ENCODE results near the gene CYB561. TPM values are rescaled to one million over a fixed set of nuclear protein-coding genes. Genes with fewer than 3 reads are reported as not detected.

The CYB561 gene
- total RNA-seq, 1 experiment from 2014 or later: 35.1 TPM

DNA sequence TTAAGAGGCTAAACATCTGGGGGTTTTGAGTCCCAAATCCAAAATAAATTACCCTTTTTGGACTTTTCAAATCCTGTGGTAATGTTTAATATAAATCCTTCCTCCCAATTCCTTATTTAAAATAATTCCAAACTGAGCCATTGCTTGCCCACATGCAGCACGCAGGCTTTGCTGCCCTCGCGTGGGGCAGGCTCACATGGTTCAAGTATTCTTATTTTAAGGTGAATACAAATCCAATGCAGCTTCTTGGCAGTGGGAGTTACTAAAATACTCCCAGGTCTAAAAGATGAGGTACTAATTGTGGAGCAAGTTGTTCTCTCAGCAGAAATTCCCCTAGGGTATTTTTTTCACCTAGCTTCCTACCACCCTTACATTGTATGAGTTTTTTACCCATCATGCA, 33.0 kb downstream of the CYB561 start (continued):
- TF ChIP-seq, protein P1, sequence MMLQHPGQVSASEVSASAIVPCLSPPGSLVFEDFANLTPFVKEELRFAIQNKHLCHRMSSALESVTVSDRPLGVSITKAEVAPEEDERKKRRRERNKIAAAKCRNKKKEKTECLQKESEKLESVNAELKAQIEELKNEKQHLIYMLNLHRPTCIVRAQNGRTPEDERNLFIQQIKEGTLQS (CRISPR knock-in tag; conservative IDR thresholded peaks at IDR 0.05): no peak
- TF ChIP-seq IRF2 (CRISPR knock-in tag; IDR thresholded peaks at IDR 0.05; ENCODE audit: borderline replicate concordance, low read depth): no peak
- TF ChIP-seq ZNF416 (CRISPR knock-in tag; IDR thresholded peaks at IDR 0.05): no peak
- TF ChIP-seq, protein P2, sequence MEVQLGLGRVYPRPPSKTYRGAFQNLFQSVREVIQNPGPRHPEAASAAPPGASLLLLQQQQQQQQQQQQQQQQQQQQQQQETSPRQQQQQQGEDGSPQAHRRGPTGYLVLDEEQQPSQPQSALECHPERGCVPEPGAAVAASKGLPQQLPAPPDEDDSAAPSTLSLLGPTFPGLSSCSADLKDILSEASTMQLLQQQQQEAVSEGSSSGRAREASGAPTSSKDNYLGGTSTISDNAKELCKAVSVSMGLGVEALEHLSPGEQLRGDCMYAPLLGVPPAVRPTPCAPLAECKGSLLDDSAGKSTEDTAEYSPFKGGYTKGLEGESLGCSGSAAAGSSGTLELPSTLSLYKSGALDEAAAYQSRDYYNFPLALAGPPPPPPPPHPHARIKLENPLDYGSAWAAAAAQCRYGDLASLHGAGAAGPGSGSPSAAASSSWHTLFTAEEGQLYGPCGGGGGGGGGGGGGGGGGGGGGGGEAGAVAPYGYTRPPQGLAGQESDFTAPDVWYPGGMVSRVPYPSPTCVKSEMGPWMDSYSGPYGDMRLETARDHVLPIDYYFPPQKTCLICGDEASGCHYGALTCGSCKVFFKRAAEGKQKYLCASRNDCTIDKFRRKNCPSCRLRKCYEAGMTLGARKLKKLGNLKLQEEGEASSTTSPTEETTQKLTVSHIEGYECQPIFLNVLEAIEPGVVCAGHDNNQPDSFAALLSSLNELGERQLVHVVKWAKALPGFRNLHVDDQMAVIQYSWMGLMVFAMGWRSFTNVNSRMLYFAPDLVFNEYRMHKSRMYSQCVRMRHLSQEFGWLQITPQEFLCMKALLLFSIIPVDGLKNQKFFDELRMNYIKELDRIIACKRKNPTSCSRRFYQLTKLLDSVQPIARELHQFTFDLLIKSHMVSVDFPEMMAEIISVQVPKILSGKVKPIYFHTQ (CRISPR knock-in tag; IDR thresholded peaks at IDR 0.05): no peak

DNA sequence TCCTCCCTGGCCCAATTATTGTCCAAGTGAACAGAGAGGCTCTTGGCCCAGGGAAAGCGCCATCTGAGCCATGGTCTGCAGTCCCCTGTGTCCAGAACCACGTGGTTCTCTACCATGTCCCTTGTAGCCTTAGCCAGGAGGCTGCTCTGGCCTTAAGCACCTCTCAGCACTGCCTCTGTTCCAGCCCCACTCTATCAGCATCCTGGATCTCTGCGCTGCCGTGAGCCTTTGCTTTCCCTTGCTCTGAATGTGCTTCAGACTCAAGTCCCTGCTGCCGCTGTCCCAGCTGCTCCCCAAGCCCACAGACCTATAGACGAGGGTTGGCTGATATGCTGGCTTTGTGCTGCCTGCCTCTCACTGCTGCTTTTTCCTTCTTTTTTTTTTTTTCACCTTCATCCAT, 33.9 kb downstream of the CYB561 start:
- Mint-ChIP-seq H3K27ac (no peak overlapping the region), H3K27me3 (ENCODE audit: low read depth) (no peaks in the 10 kb centered on the region), H3K4me3 (no peak overlapping the region), H3K9me3 (no peaks in the 10 kb centered on the region), H3K36me3 (no peaks in the 10 kb centered on the region), H3K4me1 (no peaks in the 10 kb centered on the region)
- ChIA-PET POLR2A (no interaction called here), CTCF (interaction anchor here (2.6 kb wide), 1 partner anchor 14 kb away, joined by 14 read pairs; no protein-coding TSS in a partner anchor)
- DNase-seq (ENCODE audit: low spot score) (no peak), ATAC-seq (no peak)
- no peak for TF ChIP-seq TP53 (CRISPR knock-in tag; IDR thresholded peaks at IDR 0.05)
- no peak for TF ChIP-seq ESRRA (CRISPR knock-in tag; IDR thresholded peaks at IDR 0.05; ENCODE audit: borderline replicate concordance)
- TF ChIP-seq, protein P3, sequence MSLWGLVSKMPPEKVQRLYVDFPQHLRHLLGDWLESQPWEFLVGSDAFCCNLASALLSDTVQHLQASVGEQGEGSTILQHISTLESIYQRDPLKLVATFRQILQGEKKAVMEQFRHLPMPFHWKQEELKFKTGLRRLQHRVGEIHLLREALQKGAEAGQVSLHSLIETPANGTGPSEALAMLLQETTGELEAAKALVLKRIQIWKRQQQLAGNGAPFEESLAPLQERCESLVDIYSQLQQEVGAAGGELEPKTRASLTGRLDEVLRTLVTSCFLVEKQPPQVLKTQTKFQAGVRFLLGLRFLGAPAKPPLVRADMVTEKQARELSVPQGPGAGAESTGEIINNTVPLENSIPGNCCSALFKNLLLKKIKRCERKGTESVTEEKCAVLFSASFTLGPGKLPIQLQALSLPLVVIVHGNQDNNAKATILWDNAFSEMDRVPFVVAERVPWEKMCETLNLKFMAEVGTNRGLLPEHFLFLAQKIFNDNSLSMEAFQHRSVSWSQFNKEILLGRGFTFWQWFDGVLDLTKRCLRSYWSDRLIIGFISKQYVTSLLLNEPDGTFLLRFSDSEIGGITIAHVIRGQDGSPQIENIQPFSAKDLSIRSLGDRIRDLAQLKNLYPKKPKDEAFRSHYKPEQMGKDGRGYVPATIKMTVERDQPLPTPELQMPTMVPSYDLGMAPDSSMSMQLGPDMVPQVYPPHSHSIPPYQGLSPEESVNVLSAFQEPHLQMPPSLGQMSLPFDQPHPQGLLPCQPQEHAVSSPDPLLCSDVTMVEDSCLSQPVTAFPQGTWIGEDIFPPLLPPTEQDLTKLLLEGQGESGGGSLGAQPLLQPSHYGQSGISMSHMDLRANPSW (CRISPR knock-in tag; conservative IDR thresholded peaks at IDR 0.05; ENCODE audit: low read depth): no peak
- TF ChIP-seq, protein P4, sequence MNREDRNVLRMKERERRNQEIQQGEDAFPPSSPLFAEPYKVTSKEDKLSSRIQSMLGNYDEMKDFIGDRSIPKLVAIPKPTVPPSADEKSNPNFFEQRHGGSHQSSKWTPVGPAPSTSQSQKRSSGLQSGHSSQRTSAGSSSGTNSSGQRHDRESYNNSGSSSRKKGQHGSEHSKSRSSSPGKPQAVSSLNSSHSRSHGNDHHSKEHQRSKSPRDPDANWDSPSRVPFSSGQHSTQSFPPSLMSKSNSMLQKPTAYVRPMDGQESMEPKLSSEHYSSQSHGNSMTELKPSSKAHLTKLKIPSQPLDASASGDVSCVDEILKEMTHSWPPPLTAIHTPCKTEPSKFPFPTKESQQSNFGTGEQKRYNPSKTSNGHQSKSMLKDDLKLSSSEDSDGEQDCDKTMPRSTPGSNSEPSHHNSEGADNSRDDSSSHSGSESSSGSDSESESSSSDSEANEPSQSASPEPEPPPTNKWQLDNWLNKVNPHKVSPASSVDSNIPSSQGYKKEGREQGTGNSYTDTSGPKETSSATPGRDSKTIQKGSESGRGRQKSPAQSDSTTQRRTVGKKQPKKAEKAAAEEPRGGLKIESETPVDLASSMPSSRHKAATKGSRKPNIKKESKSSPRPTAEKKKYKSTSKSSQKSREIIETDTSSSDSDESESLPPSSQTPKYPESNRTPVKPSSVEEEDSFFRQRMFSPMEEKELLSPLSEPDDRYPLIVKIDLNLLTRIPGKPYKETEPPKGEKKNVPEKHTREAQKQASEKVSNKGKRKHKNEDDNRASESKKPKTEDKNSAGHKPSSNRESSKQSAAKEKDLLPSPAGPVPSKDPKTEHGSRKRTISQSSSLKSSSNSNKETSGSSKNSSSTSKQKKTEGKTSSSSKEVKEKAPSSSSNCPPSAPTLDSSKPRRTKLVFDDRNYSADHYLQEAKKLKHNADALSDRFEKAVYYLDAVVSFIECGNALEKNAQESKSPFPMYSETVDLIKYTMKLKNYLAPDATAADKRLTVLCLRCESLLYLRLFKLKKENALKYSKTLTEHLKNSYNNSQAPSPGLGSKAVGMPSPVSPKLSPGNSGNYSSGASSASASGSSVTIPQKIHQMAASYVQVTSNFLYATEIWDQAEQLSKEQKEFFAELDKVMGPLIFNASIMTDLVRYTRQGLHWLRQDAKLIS (CRISPR knock-in tag; IDR thresholded peaks at IDR 0.05; ENCODE audit: borderline replicate concordance): no peak
- TF ChIP-seq, protein P1 (CRISPR knock-in tag; conservative IDR thresholded peaks at IDR 0.05): no peak
- no peak for TF ChIP-seq SMAD4 (CRISPR knock-in tag; IDR thresholded peaks at IDR 0.05)

DNA sequence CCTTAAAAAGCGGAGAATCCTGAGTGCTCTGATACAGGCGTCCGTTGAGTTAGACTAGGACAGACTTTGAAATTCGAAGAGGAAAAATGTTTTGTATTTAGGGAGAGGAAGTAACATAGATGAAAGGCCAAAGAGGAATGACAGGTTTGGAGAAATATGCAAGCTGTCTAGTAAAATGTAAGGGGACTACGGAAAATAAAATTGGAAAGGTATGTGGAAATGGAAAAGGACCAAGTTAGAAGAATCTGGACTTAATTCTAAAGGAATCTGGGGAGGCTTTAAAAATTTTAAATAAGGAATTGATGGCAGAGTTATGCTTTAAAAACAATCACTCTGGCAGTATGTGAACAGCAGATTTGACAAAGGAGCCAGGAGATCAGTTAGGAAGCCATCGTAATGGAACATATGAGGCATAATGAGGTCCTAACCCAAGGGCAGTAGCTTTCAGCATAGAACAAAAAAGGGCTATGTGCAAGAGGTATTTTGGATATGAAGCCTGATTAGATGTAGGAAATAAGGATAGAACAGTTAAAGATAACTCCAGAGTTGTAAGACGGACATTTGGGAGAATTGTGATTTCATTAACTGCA, 38.3 kb downstream of the CYB561 start:
- Mint-ChIP-seq H3K4me1 (peaks cover 2% of the 10 kb centered on the region), H3K4me3 (no peak overlapping the region), H3K27me3 (ENCODE audit: low read depth) (no peaks in the 10 kb centered on the region), H3K36me3 (no peaks in the 10 kb centered on the region), H3K9me3 (no peaks in the 10 kb centered on the region), H3K27ac (no peak overlapping the region)
- DNase-seq (ENCODE audit: low spot score): no peak
- ChIA-PET POLR2A (no interaction called here), CTCF (interaction anchor here (1.1 to 3.8 kb wide), 6 partner anchors 18 to 409 kb away, joined by 3 to 56 read pairs (median 4); no protein-coding TSS in a partner anchor)
- no peak for ATAC-seq
- TF ChIP-seq, protein P5, sequence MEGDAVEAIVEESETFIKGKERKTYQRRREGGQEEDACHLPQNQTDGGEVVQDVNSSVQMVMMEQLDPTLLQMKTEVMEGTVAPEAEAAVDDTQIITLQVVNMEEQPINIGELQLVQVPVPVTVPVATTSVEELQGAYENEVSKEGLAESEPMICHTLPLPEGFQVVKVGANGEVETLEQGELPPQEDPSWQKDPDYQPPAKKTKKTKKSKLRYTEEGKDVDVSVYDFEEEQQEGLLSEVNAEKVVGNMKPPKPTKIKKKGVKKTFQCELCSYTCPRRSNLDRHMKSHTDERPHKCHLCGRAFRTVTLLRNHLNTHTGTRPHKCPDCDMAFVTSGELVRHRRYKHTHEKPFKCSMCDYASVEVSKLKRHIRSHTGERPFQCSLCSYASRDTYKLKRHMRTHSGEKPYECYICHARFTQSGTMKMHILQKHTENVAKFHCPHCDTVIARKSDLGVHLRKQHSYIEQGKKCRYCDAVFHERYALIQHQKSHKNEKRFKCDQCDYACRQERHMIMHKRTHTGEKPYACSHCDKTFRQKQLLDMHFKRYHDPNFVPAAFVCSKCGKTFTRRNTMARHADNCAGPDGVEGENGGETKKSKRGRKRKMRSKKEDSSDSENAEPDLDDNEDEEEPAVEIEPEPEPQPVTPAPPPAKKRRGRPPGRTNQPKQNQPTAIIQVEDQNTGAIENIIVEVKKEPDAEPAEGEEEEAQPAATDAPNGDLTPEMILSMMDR (IDR thresholded peaks at IDR 0.05): no peak
- TF ChIP-seq JAZF1 (CRISPR knock-in tag; IDR thresholded peaks at IDR 0.05) (no peak), ELF4 (CRISPR knock-in tag; IDR thresholded peaks at IDR 0.05; ENCODE audit: low read depth) (no peak), ZNF121 (CRISPR knock-in tag; IDR thresholded peaks at IDR 0.05) (no peak), TP53 (CRISPR knock-in tag; IDR thresholded peaks at IDR 0.05) (no peak), TEAD1 (CRISPR knock-in tag; IDR thresholded peaks at IDR 0.05) (no peak), HMGA2 (CRISPR knock-in tag; IDR thresholded peaks at IDR 0.05) (no peak)
- TF ChIP-seq, protein P6, sequence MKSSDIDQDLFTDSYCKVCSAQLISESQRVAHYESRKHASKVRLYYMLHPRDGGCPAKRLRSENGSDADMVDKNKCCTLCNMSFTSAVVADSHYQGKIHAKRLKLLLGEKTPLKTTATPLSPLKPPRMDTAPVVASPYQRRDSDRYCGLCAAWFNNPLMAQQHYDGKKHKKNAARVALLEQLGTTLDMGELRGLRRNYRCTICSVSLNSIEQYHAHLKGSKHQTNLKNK (CRISPR knock-in tag; IDR thresholded peaks at IDR 0.05): no peak
- TF ChIP-seq, protein P7, sequence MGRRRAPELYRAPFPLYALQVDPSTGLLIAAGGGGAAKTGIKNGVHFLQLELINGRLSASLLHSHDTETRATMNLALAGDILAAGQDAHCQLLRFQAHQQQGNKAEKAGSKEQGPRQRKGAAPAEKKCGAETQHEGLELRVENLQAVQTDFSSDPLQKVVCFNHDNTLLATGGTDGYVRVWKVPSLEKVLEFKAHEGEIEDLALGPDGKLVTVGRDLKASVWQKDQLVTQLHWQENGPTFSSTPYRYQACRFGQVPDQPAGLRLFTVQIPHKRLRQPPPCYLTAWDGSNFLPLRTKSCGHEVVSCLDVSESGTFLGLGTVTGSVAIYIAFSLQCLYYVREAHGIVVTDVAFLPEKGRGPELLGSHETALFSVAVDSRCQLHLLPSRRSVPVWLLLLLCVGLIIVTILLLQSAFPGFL (CRISPR knock-in tag; IDR thresholded peaks at IDR 0.05; ENCODE audit: borderline replicate concordance): no peak

Measured in WTC11 (cell line).